Activated naive CD4-positive, alpha-beta T cell treated with anti-CD3 and anti-CD28 coated beads, Interleukin-2, amount 10 ng/mL, durations not matched to agents 7 days and 5 days (primary cell): ENCODE data around the gene FMNL3.

Experiments
- CTCF ChIA-PET: fragments of 350-600 bp; sonication (Branson Sonifier 250); formaldehyde crosslinking; loops from one replicate; lab custom pipeline; 2021; ENCODE audit warnings: antibody characterized with exemption; lab: Charles Lee
- DNase-seq: peaks from one replicate; pipeline ENCODE4 v3.0.0-alpha.2; 2020
- H3K27ac Mint-ChIP-seq: one replicate; pipeline ENCODE4 v1.8.0; 2021; ENCODE audit warnings: mild to moderate bottlenecking, moderate library complexity, mixed read lengths
- H3K27me3 Mint-ChIP-seq: one replicate; pipeline ENCODE4 v1.8.0; 2021; ENCODE audit warnings: mild to moderate bottlenecking, mixed read lengths
- H3K36me3 Mint-ChIP-seq: one replicate; pipeline ENCODE4 v1.8.0; 2021; ENCODE audit warnings: mixed read lengths
- H3K4me1 Mint-ChIP-seq: one replicate; pipeline ENCODE4 v1.8.0; 2021; ENCODE audit warnings: mixed read lengths
- H3K4me3 Mint-ChIP-seq: one replicate; pipeline ENCODE4 v1.8.0; 2021; ENCODE audit warnings: mild to moderate bottlenecking, moderate library complexity, mixed read lengths
- H3K9me3 Mint-ChIP-seq: one replicate; pipeline ENCODE4 v1.8.0; 2021; ENCODE audit warnings: mixed read lengths

The FMNL3 gene

GRCh38 chr12:49635656-49636055 is 71.5 kb downstream of the FMNL3 start:
- Mint-ChIP-seq H3K27me3 (no peaks in the 10 kb centered on the region), H3K27ac (no peak overlapping the region), H3K36me3 (no peaks in the 10 kb centered on the region), H3K4me3 (no peak overlapping the region), H3K9me3 (no peaks in the 10 kb centered on the region), H3K4me1 (peaks cover 7% of the 10 kb centered on the region)
- peak; percentile 18 for DNase-seq
- CTCF ChIA-PET = interaction anchor here (0.9 to 7.5 kb wide), 14 partner anchors 8 to 341 kb away, joined by 3 to 152 read pairs (median 6); partner anchors contain the start of genes FMNL3 and PRPH

GRCh38 chr12:49635036-49635435 is 72.2 kb downstream of the FMNL3 start:
- H3K27ac Mint-ChIP-seq = no peak overlapping the region
- DNase-seq = peak; percentile 9
- CTCF ChIA-PET = interaction anchor here (1.1 to 7.5 kb wide), 9 partner anchors 9 to 143 kb away, joined by 3 to 152 read pairs (median 8); partner anchors contain the start of gene FMNL3
- H3K4me3 Mint-ChIP-seq = no peak overlapping the region
- H3K36me3 Mint-ChIP-seq = no peaks in the 10 kb centered on the region
- H3K9me3 Mint-ChIP-seq = no peaks in the 10 kb centered on the region
- no peaks in the 10 kb centered on the region for H3K27me3 Mint-ChIP-seq
- H3K4me1 Mint-ChIP-seq = peaks cover 7% of the 10 kb centered on the region

- Mint-ChIP-seq H3K4me3 (no peak overlapping the region), H3K36me3 (no peaks in the 10 kb centered on the region), H3K9me3 (no peaks in the 10 kb centered on the region), H3K27ac (no peak overlapping the region), H3K27me3 (no peaks in the 10 kb centered on the region), H3K4me1 (peaks cover 7% of the 10 kb centered on the region)
- CTCF ChIA-PET = interaction anchor here (0.9 to 7.5 kb wide), 5 partner anchors 10 to 144 kb away, joined by 3 to 152 read pairs (median 8); partner anchors contain the start of gene FMNL3
- peak; percentile 20 for DNase-seq
These were observed 73.4 kb downstream of the FMNL3 start for GRCh38 chr12:49633703-49634345.

GRCh38 chr12:49632986-49633702 is 74.1 kb downstream of the FMNL3 start:
- H3K27me3 Mint-ChIP-seq = no peaks in the 10 kb centered on the region
- H3K9me3 Mint-ChIP-seq = no peaks in the 10 kb centered on the region
- no peaks in the 10 kb centered on the region for H3K36me3 Mint-ChIP-seq
- peaks cover 7% of the 10 kb centered on the region for H3K4me1 Mint-ChIP-seq
- H3K27ac Mint-ChIP-seq = no peak overlapping the region
- CTCF ChIA-PET = interaction anchor here (0.8 to 7.5 kb wide), 5 partner anchors 10 to 145 kb away, joined by 3 to 152 read pairs (median 6); partner anchors contain the start of genes FMNL3 and PRPF40B
- peak; percentile 9 for DNase-seq
- no peak overlapping the region for H3K4me3 Mint-ChIP-seq

- Mint-ChIP-seq H3K9me3 (no peaks in the 10 kb centered on the region), H3K4me3 (no peak overlapping the region), H3K4me1 (peaks cover 7% of the 10 kb centered on the region), H3K36me3 (no peaks in the 10 kb centered on the region), H3K27ac (no peak overlapping the region), H3K27me3 (no peaks in the 10 kb centered on the region)
- CTCF ChIA-PET = interaction anchor here (0.8 to 7.5 kb wide), 4 partner anchors 10 to 79 kb away, joined by 3 to 152 read pairs (median 9); partner anchors contain the start of genes FMNL3 and PRPF40B
- DNase-seq = no peak
These were observed 74.8 kb downstream of the FMNL3 start for GRCh38 chr12:49632401-49632800.

- CTCF ChIA-PET = interaction anchor here (1.8 to 3.1 kb wide), 2 partner anchors 9 to 12 kb away, joined by 6 to 12 read pairs; partner anchors contain the start of gene PRPF40B
- no peak overlapping the region for H3K27ac Mint-ChIP-seq
- H3K9me3 Mint-ChIP-seq = no peaks in the 10 kb centered on the region
- H3K27me3 Mint-ChIP-seq = no peaks in the 10 kb centered on the region
- no peaks in the 10 kb centered on the region for H3K4me1 Mint-ChIP-seq
- H3K36me3 Mint-ChIP-seq = no peaks in the 10 kb centered on the region
- H3K4me3 Mint-ChIP-seq = no peak overlapping the region
- DNase-seq = no peak
These were observed 75.8 kb downstream of the FMNL3 start for GRCh38 chr12:49631336-49631907.

- Mint-ChIP-seq H3K27me3 (peaks cover 14% of the 10 kb centered on the region), H3K27ac (no peak overlapping the region), H3K4me3 (no peak overlapping the region), H3K9me3 (no peaks in the 10 kb centered on the region), H3K4me1 (peaks cover 10% of the 10 kb centered on the region), H3K36me3 (no peaks in the 10 kb centered on the region)
- peak; percentile 16 for DNase-seq
- CTCF ChIA-PET = interaction anchor here (0.7 to 1.3 kb wide), 2 partner anchors 8 to 10 kb away, joined by 3 to 7 read pairs; no protein-coding TSS in a partner anchor
These were observed 79.3 kb downstream of the FMNL3 start for GRCh38 chr12:49627752-49628360.

GRCh38 chr12:49626836-49627235 is 80.4 kb downstream of the FMNL3 start:
- Mint-ChIP-seq H3K4me3 (no peak overlapping the region), H3K27me3 (peaks cover 22% of the 10 kb centered on the region), H3K9me3 (no peaks in the 10 kb centered on the region), H3K27ac (no peak overlapping the region), H3K4me1 (peaks cover 18% of the 10 kb centered on the region), H3K36me3 (no peaks in the 10 kb centered on the region)
- no peak for DNase-seq
- CTCF ChIA-PET = no interaction called here

- CTCF ChIA-PET = interaction anchor here (0.9 to 1.4 kb wide), 6 partner anchors 10 to 151 kb away, joined by 3 to 8 read pairs (median 4); no protein-coding TSS in a partner anchor
- no peaks in the 10 kb centered on the region for H3K36me3 Mint-ChIP-seq
- H3K4me3 Mint-ChIP-seq = no peak overlapping the region
- H3K27ac Mint-ChIP-seq = no peak overlapping the region
- no peaks in the 10 kb centered on the region for H3K9me3 Mint-ChIP-seq
- peaks cover 26% of the 10 kb centered on the region for H3K27me3 Mint-ChIP-seq
- DNase-seq = peak; percentile 20
- peaks cover 23% of the 10 kb centered on the region for H3K4me1 Mint-ChIP-seq
These were observed 80.9 kb downstream of the FMNL3 start for GRCh38 chr12:49626169-49626835.

GRCh38 chr12:49624921-49625577 is 82.2 kb downstream of the FMNL3 start:
- no peak overlapping the region for H3K4me3 Mint-ChIP-seq
- H3K27ac Mint-ChIP-seq = no peak overlapping the region
- no peaks in the 10 kb centered on the region for H3K9me3 Mint-ChIP-seq
- peaks cover 31% of the 10 kb centered on the region for H3K4me1 Mint-ChIP-seq
- no peaks in the 10 kb centered on the region for H3K36me3 Mint-ChIP-seq
- peak; percentile 16 for DNase-seq
- CTCF ChIA-PET = interaction anchor here (0.6 to 3.3 kb wide), 9 partner anchors 11 to 153 kb away, joined by 3 to 11 read pairs (median 4); no protein-coding TSS in a partner anchor
- peaks cover 33% of the 10 kb centered on the region for H3K27me3 Mint-ChIP-seq

- peak within 1 kb of the TSS; percentile 81 for H3K4me3 Mint-ChIP-seq
- CTCF ChIA-PET = interaction anchor here (0.6 to 3.3 kb wide), 9 partner anchors 9 to 265 kb away, joined by 3 to 11 read pairs (median 4); no protein-coding TSS in a partner anchor
- H3K4me1 Mint-ChIP-seq = peaks cover 31% of the 10 kb centered on the region
- no peaks in the 10 kb centered on the region for H3K9me3 Mint-ChIP-seq
- peak within 1 kb of the TSS; percentile 93 for H3K27ac Mint-ChIP-seq
- no peaks in the 10 kb centered on the region for H3K36me3 Mint-ChIP-seq
- DNase-seq = peak; percentile 89
- H3K27me3 Mint-ChIP-seq = peaks cover 48% of the 10 kb centered on the region
These were observed 83.9 kb downstream of the FMNL3 start, which contains the start of gene PRPF40B for GRCh38 chr12:49623142-49623904. PRPF40B (plus strand) TSS chr12:49623561; CDS start chr12:49623591, 30 bp downstream.

GRCh38 chr12:49622501-49623141 is 84.6 kb downstream of the FMNL3 start:
- CTCF ChIA-PET = interaction anchor here (0.7 to 3.3 kb wide), 8 partner anchors 10 to 81 kb away, joined by 3 to 11 read pairs (median 4); no protein-coding TSS in a partner anchor
- peak overlapping the region; percentile 81 for H3K4me3 Mint-ChIP-seq
- H3K36me3 Mint-ChIP-seq = no peaks in the 10 kb centered on the region
- DNase-seq = peak; percentile 67
- peaks cover 55% of the 10 kb centered on the region for H3K27me3 Mint-ChIP-seq
- peaks cover 31% of the 10 kb centered on the region for H3K4me1 Mint-ChIP-seq
- no peaks in the 10 kb centered on the region for H3K9me3 Mint-ChIP-seq
- H3K27ac Mint-ChIP-seq = peak overlapping the region; percentile 93
